ENCODE data around the gene SLC38A5. TPM values are rescaled to one million over a fixed set of nuclear protein-coding genes. Genes with fewer than 3 reads are reported as not detected.

The SLC38A5 gene
- total and polyA plus RNA-seq, 9 of the 15 experiments (the other 6 are each of a cell fraction or from before 2014, with no cell fraction given) = 9.3 to 228 (median 142) TPM

- TF ChIP-seq CHD4 (IDR thresholded peaks at IDR 0.05; ENCODE audit: insufficient read depth, insufficient replicate concordance, low read depth, low read length, poor library complexity, severe bottlenecking) (no peak), POLR2H (tag; IDR thresholded peaks at IDR 0.05; ENCODE audit: low read depth) (no peak), CLOCK (CRISPR knock-in tag; IDR thresholded peaks at IDR 0.05; ENCODE audit: borderline replicate concordance) (no peak), GATA2 (CRISPR knock-in tag; IDR thresholded peaks at IDR 0.05) (no peak), RBFOX2 (IDR thresholded peaks at IDR 0.05; ENCODE audit: low read depth, low read length) (peak; percentile 92), HCFC1 (IDR thresholded peaks at IDR 0.05; ENCODE audit: low read depth, low read length) (peak; percentile 90), MXI1 (IDR thresholded peaks at IDR 0.05; ENCODE audit: low read depth, low read length) (no peak), KDM4B (IDR thresholded peaks at IDR 0.05; ENCODE audit: borderline replicate concordance in 2 of 2, low read depth in 1 of 2) (no peak), ZNF764 (CRISPR knock-in tag; IDR thresholded peaks at IDR 0.05; ENCODE audit: low read depth) (no peak), MBD2 (IDR thresholded peaks at IDR 0.05; ENCODE audit: borderline replicate concordance, low read depth) (peak; percentile 71; the same call in 1 of the 2 replicates), HEY1 (CRISPR knock-in tag; IDR thresholded peaks at IDR 0.05; ENCODE audit: borderline replicate concordance) (no peak), NFYB (IDR thresholded peaks at IDR 0.05; ENCODE audit: extremely low read depth, insufficient read length) (peak; percentile 8), CBX1 (IDR thresholded peaks at IDR 0.05; ENCODE audit: low read depth) (no peak), ZEB2 (IDR thresholded peaks at IDR 0.05) (peak; percentile 13; the same call in 1 of the 2 replicates), SMAD4 (CRISPR knock-in tag; conservative IDR thresholded peaks at IDR 0.05) (no peak), RAD51 (IDR thresholded peaks at IDR 0.05; ENCODE audit: borderline replicate concordance, low read depth) (no peak), XRCC4 (IDR thresholded peaks at IDR 0.05; ENCODE audit: extremely low read depth, insufficient read depth, insufficient read length) (no peak), MTA2 (IDR thresholded peaks at IDR 0.05; ENCODE audit: low read depth) (no peak), MEF2D (tag; conservative IDR thresholded peaks at IDR 0.05; ENCODE audit: low read depth) (no peak), NFIX (CRISPR knock-in tag; IDR thresholded peaks at IDR 0.05; ENCODE audit: low read depth) (no peak), CHD2 (IDR thresholded peaks at IDR 0.05; ENCODE audit: low read depth, low read length) (peak; percentile 31), IRF1 (CRISPR knock-in tag; IDR thresholded peaks at IDR 0.05; ENCODE audit: borderline replicate concordance) (no peak), CC2D1A (IDR thresholded peaks at IDR 0.05) (no peak), ZNF41 (CRISPR knock-in tag; conservative IDR thresholded peaks at IDR 0.05) (no peak), SMARCA4 (IDR thresholded peaks at IDR 0.05) (no peak)
These were observed 5.9 kb upstream of the SLC38A5 start, which contains the start of gene FTSJ1 (continued) for GRCh38 chrX:48475774-48476577.

Measured in K562 (cell line).